Tibial nerve (tissue), 4 donors: ENCODE results near the gene KRT34.

Experiments used
- CTCF ChIP-seq, 5 experiments: fragments of 200-600 bp in 3 of 5; fragments of 450-650 bp in 2 of 5; sonication (generic) in 3 of 5; IDR thresholded peaks; one replicate each; pipeline ENCODE4 v1.5.1; 2016 to 2019; ENCODE audit warnings: antibody characterized with exemption in 5 of 5, mild to moderate bottlenecking in 3 of 5, moderate library complexity in 2 of 5
- EP300 ChIP-seq, 2 donors: sonication (generic); formaldehyde crosslinking; IDR thresholded peaks; one replicate each; pipeline ENCODE4 v1.6.1; 2017; ENCODE audit warnings: antibody characterized with exemption in 2 of 2, mild to moderate bottlenecking in 1 of 2
- POLR2A ChIP-seq, 2 donors: fragments of 450-650 bp; IDR thresholded peaks; one replicate each; pipeline ENCODE4 v1.6.1; 2017; ENCODE audit warnings: antibody characterized with exemption in 2 of 2, mild to moderate bottlenecking in 2 of 2, moderate library complexity in 2 of 2

- TF ChIP-seq CTCF (IDR thresholded peaks at IDR 0.05) (no peak), EP300 (IDR thresholded peaks at IDR 0.05) (no peak), POLR2A (IDR thresholded peaks at IDR 0.05) (no peak)
Observed at GRCh38 chr17:41395611-41396010, 13.5 kb upstream of the KRT34 start.
